CD14-positive monocyte (primary cell): ENCODE measurements around the gene RETSAT. TPM values are rescaled to one million over a fixed set of nuclear protein-coding genes. Genes with fewer than 3 reads are reported as not detected.
A peak's percentile ranks its signal among the peaks of the same experiment; 100 is the strongest.
"Not testable (repeated sequence)": the region's sequence is repeated elsewhere in the genome, so short reads cannot be mapped to it uniquely, and the experiment has no call there.

Experiments
- DNase-seq, 3 donors: peaks; one replicate each; pipeline ENCODE4 v3.0.0-alpha.2; 2011 to 2022
- H2AFZ ChIP-seq: 2 replicates; pipeline ENCODE4 v1.6.0; 2012; ENCODE audit warnings: mild to moderate bottlenecking, low read depth, low read length, inconsistent platforms; ENCODE audit not compliant: insufficient read depth, poor library complexity, severe bottlenecking
- H3K27ac ChIP-seq, 2 donors: 1 replicate in 1 of 2; 2 replicates in 1 of 2; pipeline ENCODE4 v1.5.1; 2012 to 2013; ENCODE audit warnings: low read length in 2 of 2, control low read depth in 1 of 2, inconsistent platforms in 1 of 2, low read depth in 1 of 2, mild to moderate bottlenecking in 1 of 2
- H3K27me3 ChIP-seq, 2 donors: one replicate each; pipeline versions ENCODE4 v1.6.0 to v1.6.1; 2011 to 2013; ENCODE audit warnings: low read length in 2 of 2; ENCODE audit not compliant: control insufficient read depth in 2 of 2, insufficient read depth in 2 of 2
- H3K36me3 ChIP-seq, 2 donors: replicated peaks in 1 of 2; 1 replicate in 1 of 2; 2 replicates in 1 of 2; pipeline versions ENCODE4 v1.5.1 to v1.6.1; 2012 to 2013; ENCODE audit warnings: low read length in 2 of 2, control low read depth in 1 of 2, inconsistent platforms in 1 of 2, mild to moderate bottlenecking in 1 of 2; ENCODE audit not compliant: insufficient read depth in 2 of 2, control insufficient read depth in 1 of 2
- H3K4me1 ChIP-seq, 2 donors: 1 replicate in 1 of 2; 2 replicates in 1 of 2; pipeline versions ENCODE4 v1.5.1 to v1.6.1; 2012 to 2013; ENCODE audit warnings: low read length in 2 of 2, control low read depth in 1 of 2, inconsistent platforms in 1 of 2, mild to moderate bottlenecking in 1 of 2, moderate library complexity in 1 of 2; ENCODE audit not compliant: insufficient read depth in 2 of 2, control insufficient read depth in 1 of 2
- H3K4me2 ChIP-seq: replicated peaks from 2 replicates; pipeline ENCODE3; 2012; ENCODE audit warnings: low read length, moderate library complexity, mild to moderate bottlenecking; ENCODE audit not compliant: poor library complexity, severe bottlenecking; ENCODE audit errors: extremely low read depth
- H3K4me3 ChIP-seq, 3 experiments: fragments of 200-600 bp in 1 of 3; sonication (generic) in 1 of 3; replicated peaks in 1 of 3; 1 replicate in 2 of 3; 2 replicates in 1 of 3; pipeline ENCODE4 v1.5.1; 2011 to 2013; ENCODE audit warnings: low read length in 3 of 3, mild to moderate bottlenecking in 3 of 3, control low read depth in 2 of 3, low read depth in 2 of 3, inconsistent platforms in 1 of 3, moderate library complexity in 1 of 3
- H3K79me2 ChIP-seq: 2 replicates; pipeline ENCODE4 v1.6.0; 2012; ENCODE audit warnings: mild to moderate bottlenecking, control low read depth, inconsistent platforms, low read length, moderate library complexity; ENCODE audit not compliant: insufficient read depth
- H3K9ac ChIP-seq: 2 replicates; pipeline ENCODE4 v1.6.0; 2017; ENCODE audit warnings: low read length, mild to moderate bottlenecking; ENCODE audit not compliant: insufficient read depth, poor library complexity, severe bottlenecking
- H3K9me3 ChIP-seq, 2 donors: replicated peaks in 1 of 2; 1 replicate in 1 of 2; 2 replicates in 1 of 2; pipeline versions ENCODE4 v1.5.1 to v1.6.1; 2012 to 2013; ENCODE audit warnings: low read length in 2 of 2, control low read depth in 1 of 2; ENCODE audit not compliant: control insufficient read depth in 1 of 2, insufficient read depth in 1 of 2
- H4K20me1 ChIP-seq: 2 replicates; pipeline ENCODE4 v1.6.0; 2012; ENCODE audit warnings: mild to moderate bottlenecking, low read length, control low read depth, moderate library complexity; ENCODE audit not compliant: insufficient read depth
- H3K27ac Mint-ChIP-seq, 7 donors: one replicate each; pipeline ENCODE4 v1.8.0; 2020; ENCODE audit warnings: mild to moderate bottlenecking in 7 of 7, mixed read lengths in 7 of 7, moderate library complexity in 6 of 7, inconsistent platforms in 2 of 7
- H3K27me3 Mint-ChIP-seq, 3 donors: one replicate each; pipeline ENCODE4 v1.8.0; 2021 to 2022; ENCODE audit warnings: low read depth in 3 of 3, mild to moderate bottlenecking in 3 of 3, mixed read lengths in 3 of 3, moderate library complexity in 3 of 3, inconsistent platforms in 1 of 3
- H3K36me3 Mint-ChIP-seq, 2 donors: one replicate each; pipeline ENCODE4 v1.8.0; 2020; ENCODE audit warnings: mixed read lengths in 2 of 2, inconsistent platforms in 1 of 2, mild to moderate bottlenecking in 1 of 2
- H3K4me1 Mint-ChIP-seq: one replicate; pipeline ENCODE4 v1.8.0; 2020; ENCODE audit warnings: mild to moderate bottlenecking, mixed read lengths
- H3K4me3 Mint-ChIP-seq, 2 donors: one replicate each; pipeline ENCODE4 v1.8.0; 2020; ENCODE audit warnings: mild to moderate bottlenecking in 2 of 2, mixed read lengths in 2 of 2, moderate library complexity in 1 of 2
- H3K9me3 Mint-ChIP-seq, 7 donors: one replicate each; pipeline ENCODE4 v1.8.0; 2020 to 2022; ENCODE audit warnings: mixed read lengths in 7 of 7, mild to moderate bottlenecking in 6 of 7, moderate library complexity in 6 of 7, inconsistent platforms in 2 of 7
- WGBS: methylation state at CpG from one replicate; pipeline ENCODE4 v1.1.5; 2013; ENCODE audit warnings: missing lambda C conversion rate; ENCODE audit not compliant: insufficient coverage; 5-methylcytosine and 5-hydroxymethylcytosine counted together
- intact Hi-C, 2 donors: fragments of 100-400 bp; cut with micrococcal nuclease; formaldehyde crosslinking; loops; one replicate each; pipeline versions ENCODE4 v1.15.0 to v1.15.1; 2023
- polyA plus RNA-seq, 3 donors: library from polyadenylated mRNA; depleted of rRNA in 1 of 3; unstranded in 2 of 3; stranded (reverse) in 1 of 3; fragments of 300-500 nt in 2 of 3; fragments of >200 nt in 1 of 3; fragmentation: Illumina TruSeq in 2 of 3; gene quantifications; 1 replicate in 2 of 3; 2 replicates in 1 of 3; pipeline ENCODE4 v1.2.3, GENCODE V29; 2012 to 2021
- TF ChIP-seq, protein P1 (sequence below): fragments of 200-600 bp; IDR thresholded peaks from one replicate; pipeline ENCODE4 v1.8.0; 2022; ENCODE audit warnings: antibody characterized with exemption, mild to moderate bottlenecking

Gene RETSAT
- polyA plus RNA-seq, 3 donors = 12.4 to 15.8 (median 15.0) TPM

DNA sequence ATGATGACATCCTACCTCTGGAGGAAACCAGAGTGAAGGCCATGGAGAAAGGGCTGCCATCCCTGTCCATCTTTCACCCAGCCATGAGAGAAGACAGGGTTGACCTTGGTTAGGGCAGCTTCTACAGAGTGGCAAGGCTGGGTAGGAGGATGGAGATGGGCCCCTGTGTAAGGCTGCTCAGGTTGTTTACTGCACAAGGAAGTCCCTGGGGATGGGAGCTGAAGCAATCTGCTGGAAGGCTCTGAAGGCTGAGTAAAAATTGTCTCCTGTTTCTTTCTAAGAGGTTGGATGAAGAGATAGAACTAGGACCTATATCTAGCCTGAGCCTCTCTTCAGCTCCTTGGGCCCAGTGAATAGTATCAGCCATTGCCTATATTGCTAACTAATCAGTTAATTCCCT is 14.6 kb upstream of the RETSAT start:
- H2AFZ ChIP-seq = no peak overlapping the region
- H3K4me3 ChIP-seq = no peak overlapping the region
- intact Hi-C loops = no loop called here
- TF ChIP-seq, protein P1, sequence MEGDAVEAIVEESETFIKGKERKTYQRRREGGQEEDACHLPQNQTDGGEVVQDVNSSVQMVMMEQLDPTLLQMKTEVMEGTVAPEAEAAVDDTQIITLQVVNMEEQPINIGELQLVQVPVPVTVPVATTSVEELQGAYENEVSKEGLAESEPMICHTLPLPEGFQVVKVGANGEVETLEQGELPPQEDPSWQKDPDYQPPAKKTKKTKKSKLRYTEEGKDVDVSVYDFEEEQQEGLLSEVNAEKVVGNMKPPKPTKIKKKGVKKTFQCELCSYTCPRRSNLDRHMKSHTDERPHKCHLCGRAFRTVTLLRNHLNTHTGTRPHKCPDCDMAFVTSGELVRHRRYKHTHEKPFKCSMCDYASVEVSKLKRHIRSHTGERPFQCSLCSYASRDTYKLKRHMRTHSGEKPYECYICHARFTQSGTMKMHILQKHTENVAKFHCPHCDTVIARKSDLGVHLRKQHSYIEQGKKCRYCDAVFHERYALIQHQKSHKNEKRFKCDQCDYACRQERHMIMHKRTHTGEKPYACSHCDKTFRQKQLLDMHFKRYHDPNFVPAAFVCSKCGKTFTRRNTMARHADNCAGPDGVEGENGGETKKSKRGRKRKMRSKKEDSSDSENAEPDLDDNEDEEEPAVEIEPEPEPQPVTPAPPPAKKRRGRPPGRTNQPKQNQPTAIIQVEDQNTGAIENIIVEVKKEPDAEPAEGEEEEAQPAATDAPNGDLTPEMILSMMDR = no peak
- DNase-seq = no peak
- H3K27me3 ChIP-seq = no peaks in the 10 kb centered on the region
- H3K36me3 Mint-ChIP-seq = peaks cover 47 to 48% of the 10 kb centered on the region in 2 donors
- no peaks in the 10 kb centered on the region for H3K79me2 ChIP-seq
- H3K9me3 ChIP-seq = peaks cover 0 to 3% of the 10 kb centered on the region in 2 donors
- H3K36me3 ChIP-seq = peaks cover 6 to 53% of the 10 kb centered on the region in 2 donors
- H3K27ac Mint-ChIP-seq = peak overlapping the region in 1 of 7 donors; percentile 66
- no peak overlapping the region for H3K4me3 Mint-ChIP-seq
- H3K4me2 ChIP-seq = no peak overlapping the region
- H4K20me1 ChIP-seq = no peaks in the 10 kb centered on the region
- no peaks in the 10 kb centered on the region for H3K27me3 Mint-ChIP-seq
- H3K4me1 Mint-ChIP-seq = no peaks in the 10 kb centered on the region
- no peak overlapping the region for H3K27ac ChIP-seq
- no peak overlapping the region for H3K9ac ChIP-seq
- H3K4me1 ChIP-seq = no peaks in the 10 kb centered on the region
- H3K9me3 Mint-ChIP-seq = peaks cover 0 to 3% (median 0%) of the 10 kb centered on the region in 7 donors

DNA sequence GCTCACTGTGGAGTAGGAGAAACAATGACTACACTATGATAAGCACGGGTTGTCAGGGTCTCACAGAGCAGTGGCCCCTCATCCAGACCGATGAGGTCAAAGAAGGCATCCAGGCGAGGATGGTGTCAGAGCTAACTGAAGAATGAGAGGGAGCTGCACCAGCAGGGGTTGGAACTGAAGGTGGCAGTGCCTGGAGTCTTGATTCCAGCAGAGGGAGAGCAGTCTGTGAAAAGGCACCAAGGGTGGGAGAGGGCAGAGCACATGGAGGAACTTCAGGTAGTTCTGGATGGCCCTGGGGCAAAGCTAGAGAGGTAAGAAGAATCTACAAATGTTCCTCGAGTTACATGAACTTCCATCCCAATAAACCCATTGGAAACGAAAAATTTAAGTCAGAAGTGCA is 12.9 kb upstream of the RETSAT start:
- no peaks in the 10 kb centered on the region for H3K27me3 ChIP-seq
- WGBS = 100% methylated on average over 1 of the region's 5 CpGs
- no peaks in the 10 kb centered on the region for H4K20me1 ChIP-seq
- peaks cover 19 to 64% of the 10 kb centered on the region in 2 donors for H3K36me3 ChIP-seq
- H2AFZ ChIP-seq = no peak overlapping the region
- H3K4me1 ChIP-seq = no peaks in the 10 kb centered on the region
- H3K9me3 Mint-ChIP-seq = no peaks in the 10 kb centered on the region
- TF ChIP-seq, protein P1 = no peak
- H3K4me1 Mint-ChIP-seq = no peaks in the 10 kb centered on the region
- intact Hi-C loops = no loop called here
- no peak overlapping the region for H3K4me2 ChIP-seq
- no peaks in the 10 kb centered on the region for H3K27me3 Mint-ChIP-seq
- no peaks in the 10 kb centered on the region for H3K9me3 ChIP-seq
- H3K79me2 ChIP-seq = no peaks in the 10 kb centered on the region
- no peak overlapping the region for H3K4me3 Mint-ChIP-seq
- H3K27ac ChIP-seq = no peak overlapping the region
- no peak for DNase-seq
- no peak overlapping the region for H3K9ac ChIP-seq
- peak overlapping the region in 1 of 7 donors; percentile 31 for H3K27ac Mint-ChIP-seq
- peaks cover 50 to 57% of the 10 kb centered on the region in 2 donors for H3K36me3 Mint-ChIP-seq
- H3K4me3 ChIP-seq = no peak overlapping the region

GRCh38 chr2:85362653-85363387 is 8.5 kb upstream of the RETSAT start:
- H4K20me1 ChIP-seq, H3K4me1 ChIP-seq, H3K27ac ChIP-seq, H3K27me3 Mint-ChIP-seq, intact Hi-C loops, H3K9me3 Mint-ChIP-seq, H3K79me2 ChIP-seq, H2AFZ ChIP-seq, H3K4me3 ChIP-seq, H3K4me1 Mint-ChIP-seq, H3K27me3 ChIP-seq, DNase-seq, H3K9me3 ChIP-seq, H3K4me2 ChIP-seq, H3K4me3 Mint-ChIP-seq, H3K9ac ChIP-seq: not testable (repeated sequence)
- H3K27ac Mint-ChIP-seq = peak overlapping the region in 1 of 7 donors; percentile 33
- H3K36me3 ChIP-seq = peaks cover 35 to 71% of the 10 kb centered on the region in 2 donors
- peaks cover 62 to 66% of the 10 kb centered on the region in 2 donors for H3K36me3 Mint-ChIP-seq
- whole genome bisulfite sequencing = 100% methylated on average over 1 of the region's 5 CpGs
